H9 (cell line): ENCODE measurements around the gene CYB5B. TPM values are rescaled to one million over a fixed set of nuclear protein-coding genes. Genes with fewer than 3 reads are reported as not detected.

Experiments used
- DNase-seq: peaks from one replicate; pipeline ENCODE4 v3.0.0-alpha.2; 2017
- H2AFZ ChIP-seq: one replicate; pipeline ENCODE4 v1.6.1; 2013; ENCODE audit warnings: mild to moderate bottlenecking, low read length, control low read depth, moderate library complexity
- H2AK5ac ChIP-seq: 2 replicates; pipeline ENCODE4 v1.6.1; 2013; ENCODE audit warnings: low read length, control low read depth, mixed read lengths; ENCODE audit not compliant: insufficient read length
- H2BK120ac ChIP-seq: one replicate; pipeline ENCODE4 v1.6.1; 2013; ENCODE audit warnings: low read depth, mild to moderate bottlenecking, low read length, control low read depth, inconsistent platforms; ENCODE audit not compliant: poor library complexity, severe bottlenecking
- H2BK12ac ChIP-seq: 2 replicates; pipeline ENCODE4 v1.6.1; 2013; ENCODE audit warnings: low read length, control low read depth, mixed read lengths, low read depth; ENCODE audit not compliant: insufficient read length
- H2BK15ac ChIP-seq: 2 replicates; pipeline ENCODE4 v1.6.1; 2013; ENCODE audit warnings: low read depth, low read length, control low read depth
- H2BK20ac ChIP-seq: one replicate; pipeline ENCODE4 v1.6.1; 2013; ENCODE audit warnings: low read depth, mild to moderate bottlenecking, low read length, control low read depth, inconsistent platforms; ENCODE audit not compliant: poor library complexity, severe bottlenecking
- H2BK5ac ChIP-seq: 2 replicates; pipeline ENCODE4 v1.6.1; 2013; ENCODE audit warnings: low read length, control low read depth, mixed read lengths; ENCODE audit not compliant: insufficient read length
- H3K14ac ChIP-seq: 2 replicates; pipeline ENCODE4 v1.6.1; 2013; ENCODE audit warnings: low read length, control low read depth; ENCODE audit not compliant: insufficient read depth
- H3K18ac ChIP-seq: 2 replicates; pipeline ENCODE4 v1.6.1; 2013; ENCODE audit warnings: low read depth, mild to moderate bottlenecking, mixed read lengths, low read length, control low read depth; ENCODE audit not compliant: insufficient read length
- H3K23ac ChIP-seq: 2 replicates; pipeline ENCODE4 v1.6.1; 2013; ENCODE audit warnings: low read length, control low read depth, mixed read lengths, low read depth; ENCODE audit not compliant: insufficient read length
- H3K23me2 ChIP-seq: 2 replicates; pipeline ENCODE4 v1.6.1; 2013; ENCODE audit warnings: low read depth, mild to moderate bottlenecking, mixed read lengths, low read length, control low read depth; ENCODE audit not compliant: insufficient read length, poor library complexity, severe bottlenecking
- H3K27ac ChIP-seq: 2 replicates; pipeline ENCODE4 v1.5.1; 2013; ENCODE audit warnings: low read length, control low read depth, mixed read lengths, low read depth; ENCODE audit not compliant: insufficient read length
- H3K27me3 ChIP-seq: 2 replicates; pipeline ENCODE4 v1.6.1; 2013; ENCODE audit warnings: low read length, control low read depth, inconsistent platforms; ENCODE audit not compliant: insufficient read depth
- H3K4ac ChIP-seq: 2 replicates; pipeline ENCODE4 v1.6.1; 2013; ENCODE audit warnings: low read depth, mild to moderate bottlenecking, control low read depth, inconsistent platforms, low read length, moderate library complexity
- H3K4me1 ChIP-seq: 2 replicates; pipeline ENCODE4 v1.6.1; 2013; ENCODE audit warnings: low read length, control low read depth, inconsistent platforms; ENCODE audit not compliant: insufficient read depth
- H3K4me2 ChIP-seq: 2 replicates; pipeline ENCODE4 v1.6.1; 2013; ENCODE audit warnings: low read length, control low read depth, mixed read lengths; ENCODE audit not compliant: insufficient read length, insufficient read depth
- H3K56ac ChIP-seq: 2 replicates; pipeline ENCODE4 v1.6.1; 2013; ENCODE audit warnings: low read depth, mild to moderate bottlenecking, mixed read lengths, low read length, control low read depth; ENCODE audit not compliant: insufficient read length
- H3K79me1 ChIP-seq: 2 replicates; pipeline ENCODE4 v1.6.1; 2013; ENCODE audit warnings: low read depth, mild to moderate bottlenecking, moderate library complexity, low read length, control low read depth, inconsistent platforms; ENCODE audit not compliant: insufficient read depth, poor library complexity, severe bottlenecking
- H3K79me2 ChIP-seq: 2 replicates; pipeline ENCODE4 v1.6.1; 2013; ENCODE audit warnings: low read length, control low read depth, inconsistent platforms; ENCODE audit not compliant: insufficient read depth
- H3K9ac ChIP-seq: 2 replicates; pipeline ENCODE4 v1.6.1; 2013; ENCODE audit warnings: low read length, control low read depth, mixed read lengths; ENCODE audit not compliant: insufficient read length; ENCODE audit errors: extremely low read depth
- H3K9me3 ChIP-seq: one replicate; pipeline ENCODE4 v1.6.1; 2013; ENCODE audit warnings: low read depth, low read length, inconsistent platforms; ENCODE audit not compliant: control insufficient read depth
- H3T11ph ChIP-seq: one replicate; pipeline ENCODE4 v1.6.1; 2013; ENCODE audit warnings: mild to moderate bottlenecking, low read length, control low read depth, inconsistent platforms
- H4K20me1 ChIP-seq: one replicate; pipeline ENCODE4 v1.6.1; 2013; ENCODE audit not compliant: control insufficient read depth, insufficient read length, insufficient read depth
- H4K5ac ChIP-seq: 2 replicates; pipeline ENCODE4 v1.6.1; 2013; ENCODE audit warnings: low read depth, mild to moderate bottlenecking, mixed read lengths, low read length, control low read depth; ENCODE audit not compliant: insufficient read length
- H4K8ac ChIP-seq: replicated peaks from 2 replicates; pipeline ENCODE4 v1.6.1; 2013; ENCODE audit warnings: low read length, control low read depth, mixed read lengths, low read depth; ENCODE audit not compliant: insufficient read length
- H4K91ac ChIP-seq: 2 replicates; pipeline ENCODE4 v1.6.1; 2013; ENCODE audit warnings: low read depth, mild to moderate bottlenecking, moderate library complexity, mixed read lengths, low read length, control low read depth; ENCODE audit not compliant: insufficient read length
- H3K27ac Mint-ChIP-seq, 3 experiments: 2 replicates in 2 of 3; 3 replicates in 1 of 3; pipeline ENCODE4 v1.8.0; 2020 to 2021; ENCODE audit warnings: mixed read lengths in 3 of 3, mild to moderate bottlenecking in 1 of 3, moderate library complexity in 1 of 3
- H3K27me3 Mint-ChIP-seq: 2 replicates; pipeline ENCODE4 v1.8.0; 2021; ENCODE audit warnings: low read depth, mild to moderate bottlenecking, moderate library complexity, mixed read lengths
- H3K36me3 Mint-ChIP-seq, 3 experiments: 2 replicates in 2 of 3; 3 replicates in 1 of 3; pipeline ENCODE4 v1.8.0; 2020 to 2021; ENCODE audit warnings: low read depth in 3 of 3, mixed read lengths in 3 of 3; ENCODE audit not compliant: insufficient read depth in 1 of 3
- H3K4me1 Mint-ChIP-seq, 2 experiments: 2 replicates each; pipeline ENCODE4 v1.8.0; 2020; ENCODE audit warnings: mixed read lengths in 2 of 2
- H3K4me3 Mint-ChIP-seq, 2 experiments: 2 replicates in 1 of 2; 3 replicates in 1 of 2; pipeline ENCODE4 v1.8.0; 2020 to 2021; ENCODE audit warnings: mild to moderate bottlenecking in 2 of 2, mixed read lengths in 2 of 2, moderate library complexity in 1 of 2
- H3K9me3 Mint-ChIP-seq, 2 experiments: 2 replicates in 1 of 2; 3 replicates in 1 of 2; pipeline ENCODE4 v1.8.0; 2020; ENCODE audit warnings: mild to moderate bottlenecking in 2 of 2, mixed read lengths in 2 of 2, moderate library complexity in 1 of 2
- WGBS: extraction: QIAGEN DNeasy Blood & Tissue Kit; methylation state at CpG from one replicate; pipeline ENCODE4 v1.1.7; 2013; ENCODE audit warnings: missing lambda C conversion rate, low lambda C conversion rate, mixed read lengths; ENCODE audit not compliant: insufficient read length; ENCODE audit errors: extremely low coverage; 5-methylcytosine and 5-hydroxymethylcytosine counted together
- total RNA-seq: library from RNA; stranded (reverse); gene quantifications from 2 replicates; pipeline ENCODE4 v1.2.1, GENCODE V29; 2021
- TF ChIP-seq, protein P1 (sequence below): fragments of 200-600 bp; sonication (generic); conservative IDR thresholded peaks from 3 replicates; pipeline ENCODE4 v1.8.0; 2021; ENCODE audit warnings: antibody characterized with exemption, mild to moderate bottlenecking

The CYB5B gene
- total RNA-seq, 1 experiment from 2014 or later, result 126 TPM

DNA sequence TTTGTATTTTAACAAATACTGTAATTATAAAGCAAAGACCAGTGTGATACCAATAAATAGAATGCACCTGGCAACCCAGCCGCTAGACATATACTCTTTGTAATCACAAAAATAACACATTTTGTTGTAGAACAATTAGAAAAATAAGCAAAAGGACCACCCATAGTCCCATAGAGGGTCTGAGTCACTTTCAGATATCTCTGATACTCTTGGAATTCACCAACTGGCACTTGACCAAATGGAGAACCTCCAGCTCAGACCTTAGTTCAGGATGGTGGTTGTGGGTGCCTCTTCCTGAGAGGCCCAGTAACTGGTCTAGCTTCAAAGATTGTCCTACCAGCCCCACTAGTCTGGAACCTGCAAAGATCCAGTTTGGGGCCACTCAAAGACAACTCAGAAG lies 37.8 kb upstream of the CYB5B start:
- Histone ChIP-seq H2AK5ac (no peak overlapping the region), H3T11ph (no peak overlapping the region), H4K8ac (no peak overlapping the region), H4K91ac (no peak overlapping the region), H4K20me1 (no peaks in the 10 kb centered on the region), H2BK120ac (no peak overlapping the region), H3K56ac (no peak overlapping the region), H3K14ac (no peak overlapping the region), H3K23me2 (peaks cover 2% of the 10 kb centered on the region), H3K27me3 (no peaks in the 10 kb centered on the region), H3K79me2 (peaks cover 5% of the 10 kb centered on the region; the same call in 1 of the 2 replicates), H3K4ac (no peak overlapping the region), H3K9me3 (no peaks in the 10 kb centered on the region), H4K5ac (no peak overlapping the region), H2BK20ac (no peak overlapping the region), H3K18ac (no peak overlapping the region), H3K27ac (no peak overlapping the region), H3K79me1 (peaks cover 8% of the 10 kb centered on the region), H3K4me2 (no peak overlapping the region), H2BK12ac (no peak overlapping the region), H3K4me1 (no peaks in the 10 kb centered on the region), H3K23ac (no peak overlapping the region), H3K9ac (no peak overlapping the region), H2AFZ (no peak overlapping the region), H2BK15ac (no peak overlapping the region), H2BK5ac (no peak overlapping the region)
- Mint-ChIP-seq H3K27me3 (no peaks in the 10 kb centered on the region), H3K4me3 (peak overlapping the region; percentile 85 to 86), H3K4me1 (peaks cover 4 to 8% of the 10 kb centered on the region in 2 experiments; a peak in 3 of 4 replicates), H3K36me3 (peaks cover 19 to 29% (median 26%) of the 10 kb centered on the region in 3 experiments), H3K27ac (no peak overlapping the region), H3K9me3 (no peaks in the 10 kb centered on the region)
- WGBS, result no CpG with 5 or more reads among the region's 1 CpG
- no peak for DNase-seq
- TF ChIP-seq, protein P1, sequence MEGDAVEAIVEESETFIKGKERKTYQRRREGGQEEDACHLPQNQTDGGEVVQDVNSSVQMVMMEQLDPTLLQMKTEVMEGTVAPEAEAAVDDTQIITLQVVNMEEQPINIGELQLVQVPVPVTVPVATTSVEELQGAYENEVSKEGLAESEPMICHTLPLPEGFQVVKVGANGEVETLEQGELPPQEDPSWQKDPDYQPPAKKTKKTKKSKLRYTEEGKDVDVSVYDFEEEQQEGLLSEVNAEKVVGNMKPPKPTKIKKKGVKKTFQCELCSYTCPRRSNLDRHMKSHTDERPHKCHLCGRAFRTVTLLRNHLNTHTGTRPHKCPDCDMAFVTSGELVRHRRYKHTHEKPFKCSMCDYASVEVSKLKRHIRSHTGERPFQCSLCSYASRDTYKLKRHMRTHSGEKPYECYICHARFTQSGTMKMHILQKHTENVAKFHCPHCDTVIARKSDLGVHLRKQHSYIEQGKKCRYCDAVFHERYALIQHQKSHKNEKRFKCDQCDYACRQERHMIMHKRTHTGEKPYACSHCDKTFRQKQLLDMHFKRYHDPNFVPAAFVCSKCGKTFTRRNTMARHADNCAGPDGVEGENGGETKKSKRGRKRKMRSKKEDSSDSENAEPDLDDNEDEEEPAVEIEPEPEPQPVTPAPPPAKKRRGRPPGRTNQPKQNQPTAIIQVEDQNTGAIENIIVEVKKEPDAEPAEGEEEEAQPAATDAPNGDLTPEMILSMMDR, result no peak
